Activated T-helper 1 cell treated with anti-CD3 and anti-CD28 coated beads, Interleukin-2, amount 50 U/mL, for 16 hours (primary cell): Measurements from ENCODE around the gene PHLDB2.

Experiments
- DNase-seq, 2 donors: peaks; one replicate each; pipeline ENCODE4 v3.0.0-alpha.2; 2020; ENCODE audit warnings: low read depth in 1 of 2, low spot score in 1 of 2

PHLDB2 gene

GRCh38 chr3:111850537-111850936, 8.5 kb upstream of the PHLDB2 start:
- no peak for DNase-seq

GRCh38 chr3:111851511-111851954, 7.5 kb upstream of the PHLDB2 start:
- DNase-seq = no peak

- no peak for DNase-seq
Observed at GRCh38 chr3:111852540-111852939, 6.5 kb upstream of the PHLDB2 start.

GRCh38 chr3:111853068-111853467, 6.0 kb upstream of the PHLDB2 start:
- no peak for DNase-seq

- no peak for DNase-seq
Observed at GRCh38 chr3:111854990-111855389, 4.1 kb upstream of the PHLDB2 start.

- no peak for DNase-seq
Observed at GRCh38 chr3:111856501-111856900, 2.6 kb upstream of the PHLDB2 start.

- no peak for DNase-seq
Observed at GRCh38 chr3:111857474-111857873, 1.6 kb upstream of the PHLDB2 start.

- no peak for DNase-seq
Observed at GRCh38 chr3:111858642-111859041, 423 bp upstream of the PHLDB2 start.

- DNase-seq = peak; percentile 7 to 23
Observed at GRCh38 chr3:111859974-111860859, 1.2 kb downstream of the PHLDB2 start.

GRCh38 chr3:111861391-111861790, 2.3 kb downstream of the PHLDB2 start:
- DNase-seq = no peak

GRCh38 chr3:111862415-111862814, 3.4 kb downstream of the PHLDB2 start:
- no peak for DNase-seq

GRCh38 chr3:111862974-111863373, 3.9 kb downstream of the PHLDB2 start:
- no peak for DNase-seq

- no peak for DNase-seq
Observed at GRCh38 chr3:111863942-111864694, 5.1 kb downstream of the PHLDB2 start.

GRCh38 chr3:111864821-111865656, 6.0 kb downstream of the PHLDB2 start:
- DNase-seq = no peak

- no peak for DNase-seq
Observed at GRCh38 chr3:111867889-111868426, 8.9 kb downstream of the PHLDB2 start.

- no peak for DNase-seq
Observed at GRCh38 chr3:111870620-111871019, 11.6 kb downstream of the PHLDB2 start.

GRCh38 chr3:111871809-111872623, 13.0 kb downstream of the PHLDB2 start:
- DNase-seq = no peak

- no peak for DNase-seq
Observed at GRCh38 chr3:111872979-111873378, 13.9 kb downstream of the PHLDB2 start.

- DNase-seq = no peak
Observed at GRCh38 chr3:111874177-111874820, 15.2 kb downstream of the PHLDB2 start.

- DNase-seq = no peak
Observed at GRCh38 chr3:111881480-111881879, 22.4 kb downstream of the PHLDB2 start.
